CD8-positive, alpha-beta memory T cell (primary cell): Measurements from ENCODE around the gene TENT5A. TPM values are rescaled to one million over a fixed set of nuclear protein-coding genes. Genes with fewer than 3 reads are reported as not detected.
"Not testable (repeated sequence)": the region's sequence is repeated elsewhere in the genome, so short reads cannot be mapped to it uniquely, and the experiment has no call there.

Experiments
- CTCF ChIA-PET: fragments of 350-600 bp; sonication (Branson Sonifier 250); formaldehyde crosslinking; loops from one replicate; lab custom pipeline; 2021; ENCODE audit warnings: antibody characterized with exemption; lab: Charles Lee
- POLR2A ChIA-PET: fragments of 350-600 bp; sonication (Branson Sonifier 250); formaldehyde crosslinking; loops from one replicate; lab custom pipeline; 2021; ENCODE audit warnings: antibody characterized with exemption; lab: Charles Lee
- DNase-seq, 5 donors: peaks; one replicate each; pipeline versions ENCODE4 v3.0.0 to v3.0.0-alpha.2; 2020 to 2022; ENCODE audit warnings: mixed read lengths in 1 of 5
- H3K27ac ChIP-seq: one replicate; pipeline ENCODE4 v1.7.0; 2013; ENCODE audit warnings: low read depth, mild to moderate bottlenecking, low read length, moderate library complexity
- H3K27me3 ChIP-seq: 2 replicates; pipeline ENCODE4 v1.7.0; 2013; ENCODE audit warnings: low read length, mild to moderate bottlenecking; ENCODE audit not compliant: insufficient read depth, poor library complexity, severe bottlenecking
- H3K36me3 ChIP-seq: 2 replicates; pipeline ENCODE4 v1.7.0; 2013; ENCODE audit warnings: mild to moderate bottlenecking, low read length, moderate library complexity; ENCODE audit not compliant: insufficient read depth
- H3K4me1 ChIP-seq: 2 replicates; pipeline ENCODE4 v1.7.0; 2013; ENCODE audit warnings: mild to moderate bottlenecking, low read length, moderate library complexity; ENCODE audit not compliant: insufficient read depth
- H3K4me3 ChIP-seq: 2 replicates; pipeline ENCODE4 v1.7.0; 2013; ENCODE audit warnings: mild to moderate bottlenecking, low read length
- H3K9me3 ChIP-seq: 2 replicates; pipeline ENCODE4 v1.7.0; 2013; ENCODE audit warnings: mild to moderate bottlenecking, low read length
- H3K27ac Mint-ChIP-seq, 8 donors: one replicate each; pipeline ENCODE4 v1.8.0; 2020 to 2021; ENCODE audit warnings: mixed read lengths in 8 of 8, mild to moderate bottlenecking in 6 of 8, inconsistent platforms in 3 of 8, moderate library complexity in 3 of 8
- H3K27me3 Mint-ChIP-seq, 2 donors: one replicate each; pipeline ENCODE4 v1.8.0; 2020 to 2021; ENCODE audit warnings: mixed read lengths in 2 of 2, mild to moderate bottlenecking in 1 of 2, moderate library complexity in 1 of 2
- H3K36me3 Mint-ChIP-seq, 3 donors: one replicate each; pipeline ENCODE4 v1.8.0; 2020 to 2021; ENCODE audit warnings: mixed read lengths in 3 of 3, inconsistent platforms in 1 of 3, mild to moderate bottlenecking in 1 of 3
- H3K4me1 Mint-ChIP-seq, 3 donors: one replicate each; pipeline ENCODE4 v1.8.0; 2020 to 2021; ENCODE audit warnings: mixed read lengths in 3 of 3, inconsistent platforms in 1 of 3, mild to moderate bottlenecking in 1 of 3
- H3K4me3 Mint-ChIP-seq, 7 donors: one replicate each; pipeline ENCODE4 v1.8.0; 2020 to 2021; ENCODE audit warnings: mixed read lengths in 7 of 7, mild to moderate bottlenecking in 6 of 7, moderate library complexity in 4 of 7, inconsistent platforms in 2 of 7
- H3K9me3 Mint-ChIP-seq, 5 donors: one replicate each; pipeline ENCODE4 v1.8.0; 2020 to 2022; ENCODE audit warnings: mixed read lengths in 5 of 5, mild to moderate bottlenecking in 3 of 5, moderate library complexity in 2 of 5, inconsistent platforms in 1 of 5
- polyA plus RNA-seq: library from polyadenylated mRNA; unstranded; fragments of 300-500 nt; fragmentation: Illumina TruSeq; gene quantifications from one replicate; pipeline ENCODE4 v1.2.3, GENCODE V29; 2021
- total RNA-seq, 2 experiments: library from RNA; stranded (reverse); gene quantifications; one replicate each; pipeline ENCODE4 v1.2.3, GENCODE V29; 2021

Gene TENT5A
- total and polyA plus RNA-seq, 3 experiments from 2014 or later, result 0.57 to 3.3 (median 0.71) TPM

DNA sequence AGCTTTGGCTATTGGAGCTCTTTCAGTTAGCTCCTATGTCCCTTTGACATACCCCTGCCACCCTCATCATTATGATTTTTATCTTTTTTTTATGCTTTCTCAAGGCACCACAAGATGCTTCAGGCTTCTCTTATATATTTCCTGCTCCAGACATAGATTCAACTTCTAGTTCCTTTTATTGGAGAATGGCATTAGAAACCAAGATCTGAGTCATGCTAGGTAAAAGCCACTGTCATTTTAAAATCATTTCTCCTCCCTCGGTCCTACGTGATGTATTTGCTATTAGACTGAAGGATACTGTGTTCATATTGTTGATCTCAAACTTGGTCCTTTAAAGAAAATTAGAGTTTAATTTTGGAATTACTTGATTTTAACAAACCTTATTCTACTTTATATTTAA is 8.3 kb downstream of the TENT5A start:
- CTCF ChIA-PET, result no interaction called here
- H3K27ac ChIP-seq, result no peak overlapping the region

DNA sequence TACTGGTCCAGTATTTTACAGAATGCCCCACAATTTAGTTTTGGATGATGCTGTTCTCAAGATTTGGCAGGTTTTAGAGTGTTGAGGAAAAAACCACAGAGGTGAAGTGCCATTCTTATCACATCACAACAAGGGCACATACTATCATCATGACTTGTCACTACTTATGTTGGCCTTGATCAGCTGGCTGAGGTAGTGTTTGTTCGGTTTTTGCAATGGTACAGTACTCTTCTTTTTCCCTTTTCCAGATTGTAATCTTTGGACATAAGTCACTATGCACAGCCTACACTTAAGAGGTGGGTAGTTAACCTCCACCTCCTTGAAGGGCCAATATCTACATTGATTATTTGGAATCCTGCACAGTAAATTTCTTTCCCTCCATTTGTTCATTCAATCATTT is 8.8 kb downstream of the TENT5A start:
- Mint-ChIP-seq H3K4me1 (peaks cover 0 to 4% (median 4%) of the 10 kb centered on the region in 3 donors), H3K27me3 (no peaks in the 10 kb centered on the region), H3K4me3 (no peak overlapping the region), H3K36me3 (peaks cover 0 to 2% (median 0%) of the 10 kb centered on the region in 3 donors), H3K9me3 (no peaks in the 10 kb centered on the region), H3K27ac (no peak overlapping the region)
- no peaks in the 10 kb centered on the region for H3K4me1 ChIP-seq
- H3K27ac ChIP-seq, result no peak overlapping the region
- DNase-seq, result no peak
- POLR2A ChIA-PET, result no interaction called here
- CTCF ChIA-PET, result no interaction called here
- no peaks in the 10 kb centered on the region for H3K36me3 ChIP-seq
- no peaks in the 10 kb centered on the region for H3K27me3 ChIP-seq
- H3K4me3 ChIP-seq, result no peak overlapping the region
- H3K9me3 ChIP-seq, result no peaks in the 10 kb centered on the region

More for the DNA sequence above, 8.3 kb downstream of the TENT5A start:
- no peaks in the 10 kb centered on the region for H3K9me3 Mint-ChIP-seq
- peaks cover 0 to 2% (median 0%) of the 10 kb centered on the region in 3 donors for H3K36me3 Mint-ChIP-seq
- Histone ChIP-seq H3K4me3 (no peak overlapping the region), H3K9me3 (no peaks in the 10 kb centered on the region), H3K36me3 (no peaks in the 10 kb centered on the region), H3K27me3 (no peaks in the 10 kb centered on the region), H3K4me1 (no peaks in the 10 kb centered on the region)
- no peak overlapping the region for H3K4me3 Mint-ChIP-seq
- no peak overlapping the region for H3K27ac Mint-ChIP-seq
- POLR2A ChIA-PET, result no interaction called here
- peaks cover 0 to 9% (median 7%) of the 10 kb centered on the region in 3 donors for H3K4me1 Mint-ChIP-seq
- H3K27me3 Mint-ChIP-seq, result no peaks in the 10 kb centered on the region
- DNase-seq, result no peak

DNA sequence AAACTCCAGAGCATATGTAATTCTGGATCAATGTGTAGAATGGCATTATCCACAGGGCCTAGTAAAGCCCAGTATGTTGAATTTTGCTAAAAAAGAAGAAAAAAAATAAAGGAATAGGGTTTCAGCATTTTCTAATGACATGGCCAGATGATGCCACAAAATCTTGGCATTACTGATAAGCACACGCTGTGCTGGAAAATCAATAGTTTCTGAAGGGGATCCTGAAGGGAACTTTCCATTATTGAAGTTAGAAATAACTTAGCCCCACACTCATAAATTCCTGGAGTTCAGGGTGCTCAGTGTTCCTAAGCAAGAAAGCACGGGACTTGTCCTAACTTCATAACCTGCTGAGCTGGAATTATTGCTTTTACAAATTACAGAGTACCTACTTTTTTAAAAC is 10.8 kb downstream of the TENT5A start:
- H3K27me3 Mint-ChIP-seq, result no peaks in the 10 kb centered on the region
- CTCF ChIA-PET, result no interaction called here
- H3K4me1 Mint-ChIP-seq, result no peaks in the 10 kb centered on the region
- no peaks in the 10 kb centered on the region for H3K9me3 Mint-ChIP-seq
- Histone ChIP-seq H3K27ac (no peak overlapping the region), H3K27me3 (no peaks in the 10 kb centered on the region), H3K4me3 (no peak overlapping the region), H3K36me3 (no peaks in the 10 kb centered on the region), H3K9me3 (no peaks in the 10 kb centered on the region), H3K4me1 (no peaks in the 10 kb centered on the region)
- no peak for DNase-seq
- H3K27ac Mint-ChIP-seq, result no peak overlapping the region
- POLR2A ChIA-PET, result no interaction called here
- H3K4me3 Mint-ChIP-seq, result no peak overlapping the region
- no peaks in the 10 kb centered on the region for H3K36me3 Mint-ChIP-seq

DNA sequence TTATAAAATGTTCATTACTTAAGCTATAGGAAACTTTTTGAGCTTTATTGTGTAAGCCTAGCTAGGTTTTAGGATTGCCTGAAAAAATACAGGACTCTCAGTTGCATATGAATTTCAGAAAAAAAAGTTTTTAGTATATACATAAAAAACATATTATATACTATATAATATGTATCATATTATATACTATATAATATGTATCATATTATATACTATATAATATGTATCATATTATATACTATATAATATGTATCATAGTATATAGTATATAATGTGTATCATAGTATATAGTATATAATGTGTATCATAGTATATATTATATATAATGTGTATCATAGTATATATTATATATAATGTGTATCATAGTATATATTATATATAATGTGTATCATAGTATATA is 11.9 kb downstream of the TENT5A start:
- H3K4me1 ChIP-seq, H3K27ac Mint-ChIP-seq, CTCF ChIA-PET, POLR2A ChIA-PET, H3K27ac ChIP-seq, H3K9me3 ChIP-seq, H3K27me3 ChIP-seq, H3K36me3 ChIP-seq, H3K36me3 Mint-ChIP-seq, H3K9me3 Mint-ChIP-seq, H3K27me3 Mint-ChIP-seq, H3K4me3 ChIP-seq, H3K4me3 Mint-ChIP-seq, DNase-seq, H3K4me1 Mint-ChIP-seq: not testable (repeated sequence)

DNA sequence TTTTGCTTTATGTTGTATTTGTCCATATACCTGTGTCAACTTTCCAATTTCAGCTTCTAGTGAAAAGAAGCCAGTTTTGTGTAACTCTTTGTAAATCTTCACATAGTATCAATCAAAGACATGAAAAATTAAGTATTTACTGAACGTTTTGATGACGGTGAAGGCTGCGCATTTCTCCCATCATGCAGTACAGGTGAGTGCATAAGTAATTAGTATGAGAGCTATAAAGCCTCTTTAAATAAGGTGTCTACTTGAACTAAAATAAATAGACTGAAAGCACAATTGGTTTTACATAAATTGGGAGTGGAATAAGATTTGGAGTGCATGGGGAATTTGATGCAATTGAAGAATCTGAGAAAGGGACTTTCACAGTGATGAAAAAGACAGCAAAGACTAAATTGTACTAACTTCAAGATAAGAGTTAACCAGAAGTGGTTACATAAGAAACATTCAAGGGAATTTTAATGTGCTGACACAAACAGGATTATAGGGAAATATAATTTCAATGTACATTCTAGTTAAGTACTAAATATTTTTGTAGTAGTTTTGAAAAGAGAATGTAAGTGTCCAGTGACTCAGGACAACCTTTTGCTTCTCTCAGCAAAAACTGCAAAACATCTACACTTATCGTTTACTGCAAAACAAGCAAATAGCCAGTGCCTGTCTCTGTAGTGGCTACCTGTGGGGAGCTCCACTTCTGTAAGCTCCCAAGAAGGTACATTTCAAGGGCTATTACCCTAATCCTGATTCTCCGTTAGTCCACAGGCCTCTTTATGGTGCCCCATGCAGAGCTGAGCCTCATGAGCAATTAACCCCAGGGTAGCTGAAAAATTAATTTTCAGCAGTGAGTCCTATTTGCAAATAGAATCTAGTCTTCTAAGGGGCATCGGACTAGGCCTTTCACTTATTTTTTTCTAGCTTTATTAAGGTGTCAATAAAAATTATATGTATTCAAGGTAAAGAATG is 13.0 kb downstream of the TENT5A start:
- no peaks in the 10 kb centered on the region for H3K36me3 ChIP-seq
- H3K27ac ChIP-seq, result no peak overlapping the region
- H3K4me1 ChIP-seq, result no peaks in the 10 kb centered on the region
- H3K27ac Mint-ChIP-seq, result no peak overlapping the region
- H3K4me3 ChIP-seq, result no peak overlapping the region
- no peak overlapping the region for H3K4me3 Mint-ChIP-seq
- ChIA-PET CTCF (no interaction called here), POLR2A (no interaction called here)
- DNase-seq, result no peak
- no peaks in the 10 kb centered on the region for H3K27me3 ChIP-seq
- no peaks in the 10 kb centered on the region for H3K27me3 Mint-ChIP-seq
- no peaks in the 10 kb centered on the region for H3K9me3 Mint-ChIP-seq
- no peaks in the 10 kb centered on the region for H3K9me3 ChIP-seq
- no peaks in the 10 kb centered on the region for H3K36me3 Mint-ChIP-seq
- no peaks in the 10 kb centered on the region for H3K4me1 Mint-ChIP-seq

DNA sequence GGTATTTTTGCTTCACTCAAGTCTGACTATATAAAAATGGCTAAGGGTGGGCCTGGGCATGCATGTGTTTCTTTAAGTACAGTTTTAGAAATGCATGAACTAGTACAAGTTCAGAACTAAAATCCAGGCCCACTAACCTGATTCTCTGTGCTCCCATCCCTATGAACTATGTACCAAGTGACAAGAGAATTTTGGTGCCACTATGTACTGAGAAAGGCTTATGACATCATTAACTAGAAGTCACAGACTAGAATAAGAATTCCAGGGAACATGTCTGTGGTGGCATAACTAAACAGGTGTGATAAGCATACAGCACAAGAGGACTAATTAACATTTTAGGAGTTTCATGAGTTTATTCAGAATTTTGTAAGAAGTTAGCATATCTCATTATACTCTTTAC is 16.1 kb downstream of the TENT5A start:
- ChIA-PET CTCF (no interaction called here), POLR2A (no interaction called here)
- no peaks in the 10 kb centered on the region for H3K36me3 Mint-ChIP-seq
- Histone ChIP-seq H3K27me3 (no peaks in the 10 kb centered on the region), H3K36me3 (no peaks in the 10 kb centered on the region), H3K4me3 (no peak overlapping the region), H3K9me3 (no peaks in the 10 kb centered on the region), H3K27ac (no peak overlapping the region), H3K4me1 (no peaks in the 10 kb centered on the region)
- H3K27ac Mint-ChIP-seq, result no peak overlapping the region
- no peaks in the 10 kb centered on the region for H3K27me3 Mint-ChIP-seq
- H3K4me3 Mint-ChIP-seq, result no peak overlapping the region
- no peaks in the 10 kb centered on the region for H3K9me3 Mint-ChIP-seq
- DNase-seq, result no peak
- no peaks in the 10 kb centered on the region for H3K4me1 Mint-ChIP-seq

- Histone ChIP-seq H3K9me3 (no peaks in the 10 kb centered on the region), H3K36me3 (no peaks in the 10 kb centered on the region), H3K4me3 (no peak overlapping the region), H3K27ac (no peak overlapping the region), H3K27me3 (no peaks in the 10 kb centered on the region), H3K4me1 (no peaks in the 10 kb centered on the region)
- Mint-ChIP-seq H3K4me1 (no peaks in the 10 kb centered on the region), H3K9me3 (no peaks in the 10 kb centered on the region), H3K4me3 (no peak overlapping the region), H3K36me3 (no peaks in the 10 kb centered on the region), H3K27me3 (no peaks in the 10 kb centered on the region), H3K27ac (no peak overlapping the region)
- ChIA-PET CTCF (no interaction called here), POLR2A (no interaction called here)
- DNase-seq, result no peak
Measured at GRCh38 chr6:81735756-81736380, 16.6 kb downstream of the TENT5A start.

DNA sequence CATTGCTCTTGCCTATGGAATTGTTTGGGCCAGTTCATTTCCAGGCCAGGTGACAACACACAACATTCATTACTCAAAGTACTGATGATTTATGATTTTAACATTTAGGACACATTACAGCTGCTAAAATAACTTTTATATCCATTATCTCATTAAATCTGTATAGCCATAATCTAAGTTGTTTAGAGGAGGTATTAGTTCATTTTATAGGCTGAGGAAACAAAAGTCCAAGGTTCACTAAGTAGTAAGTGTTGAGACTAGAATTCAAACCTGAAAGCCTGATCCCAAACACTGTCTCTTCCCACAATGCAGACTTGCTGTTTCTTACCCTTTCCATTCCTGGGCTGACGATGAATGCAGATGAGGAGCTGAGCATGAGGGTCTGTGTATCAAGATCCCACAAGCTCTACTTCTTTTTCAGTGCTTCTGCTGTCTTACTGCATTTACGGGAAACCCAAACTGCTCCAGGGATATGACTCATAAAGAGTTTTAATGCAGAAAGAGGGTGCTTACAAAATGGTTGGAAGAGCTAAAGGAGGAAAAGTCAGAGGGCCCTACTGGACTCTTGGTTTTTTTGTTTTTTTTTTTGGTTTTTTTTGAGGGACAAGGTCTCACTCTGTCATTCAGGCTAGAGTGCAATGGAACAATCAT is 17.9 kb downstream of the TENT5A start:
- no peak overlapping the region for H3K27ac Mint-ChIP-seq
- H3K36me3 Mint-ChIP-seq, result no peaks in the 10 kb centered on the region
- no peaks in the 10 kb centered on the region for H3K36me3 ChIP-seq
- H3K4me1 Mint-ChIP-seq, result no peaks in the 10 kb centered on the region
- no peaks in the 10 kb centered on the region for H3K9me3 ChIP-seq
- no peak overlapping the region for H3K27ac ChIP-seq
- H3K4me3 ChIP-seq, result no peak overlapping the region
- no peaks in the 10 kb centered on the region for H3K9me3 Mint-ChIP-seq
- CTCF ChIA-PET, result no interaction called here
- POLR2A ChIA-PET, result no interaction called here
- no peak for DNase-seq
- no peaks in the 10 kb centered on the region for H3K27me3 ChIP-seq
- no peaks in the 10 kb centered on the region for H3K4me1 ChIP-seq
- H3K27me3 Mint-ChIP-seq, result no peaks in the 10 kb centered on the region
- no peak overlapping the region for H3K4me3 Mint-ChIP-seq
